ENCODE data around the gene IGSF21.

Gene IGSF21

DNA sequence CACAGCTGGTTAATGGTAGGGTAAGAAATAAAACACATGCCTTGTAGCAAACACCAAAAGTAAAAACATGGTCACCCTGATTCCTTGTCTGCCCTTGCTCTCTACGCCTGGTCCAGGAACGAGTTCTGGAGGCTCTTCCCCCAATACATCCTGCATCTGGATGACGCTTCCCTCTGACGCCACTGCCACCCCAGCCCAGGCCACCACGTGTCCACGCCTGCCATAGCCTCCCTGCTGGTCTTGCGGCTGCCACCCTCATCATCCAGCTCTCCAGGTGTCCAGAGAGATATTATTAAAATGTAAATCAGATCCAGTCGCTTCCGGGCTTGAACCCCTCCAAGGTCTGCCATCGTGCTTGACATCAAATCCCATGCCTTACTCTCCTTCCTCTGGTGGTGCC is 39.3 kb downstream of the IGSF21 start:
- TF ChIP-seq FOXM1 (IDR thresholded peaks at IDR 0.05; ENCODE audit: borderline replicate concordance, low read depth) = no peak
- TF ChIP-seq, protein P1, sequence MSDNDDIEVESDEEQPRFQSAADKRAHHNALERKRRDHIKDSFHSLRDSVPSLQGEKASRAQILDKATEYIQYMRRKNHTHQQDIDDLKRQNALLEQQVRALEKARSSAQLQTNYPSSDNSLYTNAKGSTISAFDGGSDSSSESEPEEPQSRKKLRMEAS (IDR thresholded peaks at IDR 0.05) = no peak
- TF ChIP-seq EGR1 (IDR thresholded peaks at IDR 0.05) = no peak
- TF ChIP-seq CREB1 (IDR thresholded peaks at IDR 0.05; ENCODE audit: low read depth) = no peak

GRCh38 chr1:18147672-18148071 is 40.1 kb downstream of the IGSF21 start:
- TF ChIP-seq, protein P2, sequence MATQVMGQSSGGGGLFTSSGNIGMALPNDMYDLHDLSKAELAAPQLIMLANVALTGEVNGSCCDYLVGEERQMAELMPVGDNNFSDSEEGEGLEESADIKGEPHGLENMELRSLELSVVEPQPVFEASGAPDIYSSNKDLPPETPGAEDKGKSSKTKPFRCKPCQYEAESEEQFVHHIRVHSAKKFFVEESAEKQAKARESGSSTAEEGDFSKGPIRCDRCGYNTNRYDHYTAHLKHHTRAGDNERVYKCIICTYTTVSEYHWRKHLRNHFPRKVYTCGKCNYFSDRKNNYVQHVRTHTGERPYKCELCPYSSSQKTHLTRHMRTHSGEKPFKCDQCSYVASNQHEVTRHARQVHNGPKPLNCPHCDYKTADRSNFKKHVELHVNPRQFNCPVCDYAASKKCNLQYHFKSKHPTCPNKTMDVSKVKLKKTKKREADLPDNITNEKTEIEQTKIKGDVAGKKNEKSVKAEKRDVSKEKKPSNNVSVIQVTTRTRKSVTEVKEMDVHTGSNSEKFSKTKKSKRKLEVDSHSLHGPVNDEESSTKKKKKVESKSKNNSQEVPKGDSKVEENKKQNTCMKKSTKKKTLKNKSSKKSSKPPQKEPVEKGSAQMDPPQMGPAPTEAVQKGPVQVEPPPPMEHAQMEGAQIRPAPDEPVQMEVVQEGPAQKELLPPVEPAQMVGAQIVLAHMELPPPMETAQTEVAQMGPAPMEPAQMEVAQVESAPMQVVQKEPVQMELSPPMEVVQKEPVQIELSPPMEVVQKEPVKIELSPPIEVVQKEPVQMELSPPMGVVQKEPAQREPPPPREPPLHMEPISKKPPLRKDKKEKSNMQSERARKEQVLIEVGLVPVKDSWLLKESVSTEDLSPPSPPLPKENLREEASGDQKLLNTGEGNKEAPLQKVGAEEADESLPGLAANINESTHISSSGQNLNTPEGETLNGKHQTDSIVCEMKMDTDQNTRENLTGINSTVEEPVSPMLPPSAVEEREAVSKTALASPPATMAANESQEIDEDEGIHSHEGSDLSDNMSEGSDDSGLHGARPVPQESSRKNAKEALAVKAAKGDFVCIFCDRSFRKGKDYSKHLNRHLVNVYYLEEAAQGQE (IDR thresholded peaks at IDR 0.05; ENCODE audit: low read depth) = no peak
- no peak for TF ChIP-seq YY1 (IDR thresholded peaks at IDR 0.05; ENCODE audit: low read depth)

- TF ChIP-seq TAF1 (IDR thresholded peaks at IDR 0.05; ENCODE audit: low read depth) (no peak), NFIC (IDR thresholded peaks at IDR 0.05) (no peak), CEBPB (IDR thresholded peaks at IDR 0.05) (no peak), ZBTB7A (IDR thresholded peaks at IDR 0.05; ENCODE audit: low read depth) (no peak), TEAD4 (IDR thresholded peaks at IDR 0.05) (no peak)
Observed at GRCh38 chr1:18148461-18148860, 40.9 kb downstream of the IGSF21 start.

GRCh38 chr1:18149027-18149641 is 41.5 kb downstream of the IGSF21 start:
- TF ChIP-seq ZBTB7A (IDR thresholded peaks at IDR 0.05; ENCODE audit: low read depth) (no peak), RAD21 (IDR thresholded peaks at IDR 0.05; ENCODE audit: low read depth) (no peak), FOXM1 (IDR thresholded peaks at IDR 0.05; ENCODE audit: borderline replicate concordance, low read depth) (no peak), CREB1 (IDR thresholded peaks at IDR 0.05; ENCODE audit: low read depth) (no peak), EGR1 (IDR thresholded peaks at IDR 0.05) (no peak), YY1 (IDR thresholded peaks at IDR 0.05; ENCODE audit: low read depth) (no peak), TEAD4 (IDR thresholded peaks at IDR 0.05) (no peak), EP300 (IDR thresholded peaks at IDR 0.05; ENCODE audit: borderline replicate concordance) (no peak), USF1 (IDR thresholded peaks at IDR 0.05) (no peak), TCF12 (IDR thresholded peaks at IDR 0.05; ENCODE audit: low read depth) (no peak), TAF1 (IDR thresholded peaks at IDR 0.05; ENCODE audit: low read depth) (no peak), NFIC (IDR thresholded peaks at IDR 0.05) (no peak)
- TF ChIP-seq, protein P2 (IDR thresholded peaks at IDR 0.05; ENCODE audit: low read depth) = no peak
- TF ChIP-seq, protein P1 (IDR thresholded peaks at IDR 0.05) = no peak

- no peak for TF ChIP-seq RAD21 (IDR thresholded peaks at IDR 0.05; ENCODE audit: low read depth)
- no peak for TF ChIP-seq EGR1 (IDR thresholded peaks at IDR 0.05)
- no peak for TF ChIP-seq ZBTB7A (IDR thresholded peaks at IDR 0.05; ENCODE audit: low read depth)
- TF ChIP-seq NFIC (IDR thresholded peaks at IDR 0.05) = no peak
- no peak for TF ChIP-seq YY1 (IDR thresholded peaks at IDR 0.05; ENCODE audit: low read depth)
- TF ChIP-seq TCF12 (IDR thresholded peaks at IDR 0.05; ENCODE audit: low read depth) = no peak
- TF ChIP-seq CREB1 (IDR thresholded peaks at IDR 0.05; ENCODE audit: low read depth) = no peak
- TF ChIP-seq TEAD4 (IDR thresholded peaks at IDR 0.05) = no peak
- TF ChIP-seq EP300 (IDR thresholded peaks at IDR 0.05; ENCODE audit: borderline replicate concordance) = no peak
Observed at GRCh38 chr1:18151436-18152122, 44.0 kb downstream of the IGSF21 start.

GRCh38 chr1:18154430-18155194 is 47.0 kb downstream of the IGSF21 start:
- TF ChIP-seq USF1 (IDR thresholded peaks at IDR 0.05) = no peak
- TF ChIP-seq, protein P2 (IDR thresholded peaks at IDR 0.05; ENCODE audit: low read depth) = no peak
- no peak for TF ChIP-seq ZBTB7A (IDR thresholded peaks at IDR 0.05; ENCODE audit: low read depth)
- TF ChIP-seq, protein P1 (IDR thresholded peaks at IDR 0.05) = no peak
- TF ChIP-seq YY1 (IDR thresholded peaks at IDR 0.05; ENCODE audit: low read depth) = no peak
- no peak for TF ChIP-seq EGR1 (IDR thresholded peaks at IDR 0.05)
- no peak for TF ChIP-seq EP300 (IDR thresholded peaks at IDR 0.05; ENCODE audit: borderline replicate concordance)
- no peak for TF ChIP-seq TCF12 (IDR thresholded peaks at IDR 0.05; ENCODE audit: low read depth)
- TF ChIP-seq RAD21 (IDR thresholded peaks at IDR 0.05; ENCODE audit: low read depth) = no peak
- TF ChIP-seq CREB1 (IDR thresholded peaks at IDR 0.05; ENCODE audit: low read depth) = no peak
- no peak for TF ChIP-seq TAF1 (IDR thresholded peaks at IDR 0.05; ENCODE audit: low read depth)
- TF ChIP-seq NFIC (IDR thresholded peaks at IDR 0.05) = no peak

Measured in Ishikawa (cell line).